T follicular helper cell (primary cell): ENCODE measurements around the gene COTL1.
A peak's percentile ranks its signal among the peaks of the same experiment; 100 is the strongest.

ENCODE experiments used
- DNase-seq: peaks from one replicate; pipeline ENCODE4 v3.0.0-alpha.2; 2020; ENCODE audit warnings: low read depth

Gene COTL1

DNA sequence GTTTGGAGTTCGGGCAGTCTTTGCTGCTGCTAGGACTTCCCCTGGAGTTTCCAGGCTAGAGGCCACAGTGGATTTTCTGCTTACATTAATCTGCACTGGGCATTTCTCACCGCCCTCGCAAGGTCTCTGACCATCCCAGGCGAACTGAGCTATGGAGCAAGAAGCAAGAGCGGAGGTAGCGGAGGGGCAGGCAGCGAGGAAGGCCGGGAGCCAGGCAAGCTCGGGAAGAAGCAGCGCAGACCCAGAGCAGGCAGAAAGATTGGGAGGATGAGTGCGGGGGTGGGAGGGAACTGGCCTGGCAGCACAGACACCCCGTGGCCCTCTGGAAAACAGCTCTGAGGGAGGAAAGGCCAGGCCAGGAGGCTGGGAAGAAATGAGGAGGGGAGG, 3.8 kb downstream of the COTL1 start:
- DNase-seq: no peak

DNA sequence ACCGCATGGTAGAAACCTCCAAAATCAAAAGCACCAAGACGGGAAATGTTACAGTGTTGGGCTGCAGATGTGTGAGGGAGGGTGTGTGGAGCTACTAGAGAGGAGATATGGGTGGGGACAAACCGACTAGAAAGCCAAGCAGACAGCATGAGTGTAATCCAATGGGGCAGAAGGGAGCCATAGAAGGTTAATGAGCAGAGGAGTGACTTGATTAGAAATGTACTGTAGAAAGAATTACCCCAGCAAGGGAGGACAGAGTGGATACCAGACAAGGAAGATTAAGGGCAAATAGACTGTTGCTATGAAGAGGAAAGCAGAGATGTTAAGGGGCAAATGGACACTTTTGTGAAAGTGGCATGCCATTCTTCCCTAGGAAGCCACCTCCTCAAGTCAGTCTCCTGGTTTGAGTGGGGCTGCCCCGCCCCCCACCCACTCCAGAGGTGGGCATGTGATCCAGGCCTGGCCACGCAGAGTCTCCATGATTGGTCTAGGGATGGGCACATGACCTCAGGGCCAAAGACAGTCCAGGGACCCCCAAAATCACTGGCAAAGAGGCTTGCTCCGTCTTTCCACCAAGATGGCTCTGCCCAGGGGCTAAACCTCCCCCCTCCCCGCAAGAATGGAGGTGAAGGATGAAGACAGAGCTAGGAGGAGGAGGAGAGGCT, 4.3 kb downstream of the COTL1 start:
- DNase-seq: no peak

DNA sequence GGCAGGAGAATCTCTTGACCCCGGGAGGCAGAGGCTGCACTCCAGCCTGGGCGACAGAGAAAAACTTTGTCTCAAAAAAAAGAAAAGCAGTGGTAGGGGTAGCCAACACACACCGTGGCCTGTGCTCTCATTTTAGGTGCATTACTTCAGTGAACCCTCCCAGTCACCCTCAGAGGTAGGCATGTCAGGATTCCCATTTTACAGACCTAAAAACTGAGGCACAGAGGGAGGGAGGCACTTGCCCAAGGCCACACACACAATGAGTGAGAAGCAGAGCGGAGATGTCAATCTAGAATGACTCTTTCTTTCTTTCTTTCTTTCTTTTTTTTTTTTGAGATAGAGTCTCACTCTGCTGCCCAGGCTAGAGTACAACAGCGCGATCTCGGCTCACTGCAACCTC, 5.2 kb downstream of the COTL1 start:
- DNase-seq: no peak

DNA sequence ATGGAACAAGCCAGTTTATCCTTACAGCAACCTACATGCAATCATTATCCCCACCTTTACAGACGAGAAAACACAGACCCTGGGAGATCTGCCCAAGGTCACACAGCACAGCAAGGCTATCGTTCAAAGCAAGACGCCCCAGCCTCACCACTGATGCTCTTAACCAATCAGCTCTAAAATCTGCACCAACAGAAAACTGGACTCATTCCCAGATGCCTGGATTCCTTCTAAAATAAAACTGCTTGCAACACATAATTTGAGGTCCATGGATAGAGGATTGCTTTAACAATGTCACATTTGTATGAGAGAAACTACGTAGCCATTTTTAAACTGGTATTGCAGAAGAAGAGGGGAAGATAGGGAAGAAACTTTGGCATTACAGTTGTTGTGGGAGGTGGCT, 6.8 kb downstream of the COTL1 start:
- no peak for DNase-seq

- DNase-seq: no peak
Observed at GRCh38 chr16:84610376-84610775, 7.5 kb downstream of the COTL1 start.

DNA sequence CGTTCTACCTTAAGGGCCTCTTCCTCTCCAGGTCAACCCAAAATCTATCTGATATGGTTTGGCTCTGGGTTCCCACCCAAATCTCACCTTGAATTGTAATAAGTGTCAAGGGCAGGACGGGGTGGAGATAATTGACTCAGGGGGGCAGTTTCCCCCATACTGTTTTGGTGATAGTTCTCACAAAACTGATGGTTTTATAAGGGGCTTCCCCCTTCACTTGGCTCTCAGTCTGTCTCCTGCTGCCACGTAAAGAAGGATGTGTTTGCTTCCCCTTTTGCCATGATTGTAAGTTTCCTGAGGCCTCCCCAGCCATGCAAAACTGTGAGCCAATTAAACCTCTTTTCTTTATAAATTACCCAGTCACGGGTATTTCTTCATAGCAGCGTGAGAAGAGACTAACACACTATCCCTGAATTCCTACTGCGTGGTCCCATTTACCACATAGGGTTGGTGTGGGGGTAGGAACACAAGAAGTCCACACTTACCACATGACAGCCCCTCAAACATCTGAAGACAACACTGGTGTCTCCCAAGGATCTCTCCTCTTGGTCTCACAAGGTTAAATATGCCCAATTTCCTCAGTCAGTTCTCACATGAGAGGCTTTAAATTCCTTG, 8.2 kb downstream of the COTL1 start:
- no peak for DNase-seq

DNA sequence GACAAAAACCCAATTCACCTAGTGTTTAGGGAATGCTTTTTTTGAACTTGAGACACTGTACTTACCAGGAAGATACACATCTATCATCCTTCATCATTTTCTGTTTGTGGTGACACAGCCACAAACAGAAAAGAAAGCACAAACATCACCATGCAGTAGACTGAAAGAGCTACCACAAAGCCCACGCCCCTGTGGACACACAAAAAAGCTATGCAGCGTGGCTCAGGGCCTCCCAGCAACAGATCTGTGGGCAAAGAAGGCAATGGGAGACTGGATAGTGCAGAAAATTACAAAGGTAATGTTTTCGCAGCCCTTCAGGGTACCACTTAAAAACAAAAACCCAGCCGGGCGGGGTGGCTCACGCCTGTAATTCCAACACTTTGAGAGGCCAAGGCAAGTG, 9.6 kb downstream of the COTL1 start:
- no peak for DNase-seq

- DNase-seq: no peak
Observed at GRCh38 chr16:84607694-84608093, 10.2 kb downstream of the COTL1 start.

GRCh38 chr16:84607061-84607460, 10.8 kb downstream of the COTL1 start:
- no peak for DNase-seq

- DNase-seq: no peak
Observed at GRCh38 chr16:84606081-84606875, 11.6 kb downstream of the COTL1 start.

- no peak for DNase-seq
Observed at GRCh38 chr16:84605339-84605848, 12.5 kb downstream of the COTL1 start.

GRCh38 chr16:84604477-84605013, 13.3 kb downstream of the COTL1 start:
- DNase-seq: no peak

- no peak for DNase-seq
Observed at GRCh38 chr16:84603940-84604339, 13.9 kb downstream of the COTL1 start.

DNA sequence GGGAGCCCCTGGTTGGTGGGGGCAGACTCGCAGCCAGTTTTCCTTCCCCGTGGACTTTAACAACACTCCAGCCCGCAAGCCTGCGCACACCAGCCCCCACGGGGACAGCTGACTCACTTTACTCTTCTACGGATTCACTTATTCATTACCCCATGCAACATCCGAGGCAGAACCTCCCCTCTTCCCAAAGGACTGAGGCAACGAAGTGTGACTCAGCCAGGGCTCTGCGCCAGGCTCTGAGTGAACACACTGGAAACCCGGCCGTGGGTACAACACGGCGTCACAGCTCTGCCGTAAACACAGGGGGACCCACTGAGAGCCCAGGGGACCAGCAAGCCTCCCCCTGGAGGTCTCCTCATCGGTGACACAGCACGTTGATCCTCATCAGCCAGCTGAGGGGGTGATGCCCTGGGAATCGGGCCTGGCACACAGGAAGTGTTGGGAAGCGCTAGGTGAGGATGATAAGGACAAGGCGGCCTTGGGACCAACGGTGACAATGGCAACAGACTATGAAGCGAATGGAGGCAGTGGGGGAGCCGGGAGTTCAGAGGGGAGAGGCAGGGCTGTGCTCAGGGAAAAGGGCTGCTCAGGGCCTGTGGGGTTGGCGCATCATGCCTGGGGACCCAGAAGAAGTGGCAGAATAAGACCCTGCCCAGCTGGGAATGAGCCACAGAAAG, 14.6 kb downstream of the COTL1 start:
- peak; percentile 58 for DNase-seq

DNA sequence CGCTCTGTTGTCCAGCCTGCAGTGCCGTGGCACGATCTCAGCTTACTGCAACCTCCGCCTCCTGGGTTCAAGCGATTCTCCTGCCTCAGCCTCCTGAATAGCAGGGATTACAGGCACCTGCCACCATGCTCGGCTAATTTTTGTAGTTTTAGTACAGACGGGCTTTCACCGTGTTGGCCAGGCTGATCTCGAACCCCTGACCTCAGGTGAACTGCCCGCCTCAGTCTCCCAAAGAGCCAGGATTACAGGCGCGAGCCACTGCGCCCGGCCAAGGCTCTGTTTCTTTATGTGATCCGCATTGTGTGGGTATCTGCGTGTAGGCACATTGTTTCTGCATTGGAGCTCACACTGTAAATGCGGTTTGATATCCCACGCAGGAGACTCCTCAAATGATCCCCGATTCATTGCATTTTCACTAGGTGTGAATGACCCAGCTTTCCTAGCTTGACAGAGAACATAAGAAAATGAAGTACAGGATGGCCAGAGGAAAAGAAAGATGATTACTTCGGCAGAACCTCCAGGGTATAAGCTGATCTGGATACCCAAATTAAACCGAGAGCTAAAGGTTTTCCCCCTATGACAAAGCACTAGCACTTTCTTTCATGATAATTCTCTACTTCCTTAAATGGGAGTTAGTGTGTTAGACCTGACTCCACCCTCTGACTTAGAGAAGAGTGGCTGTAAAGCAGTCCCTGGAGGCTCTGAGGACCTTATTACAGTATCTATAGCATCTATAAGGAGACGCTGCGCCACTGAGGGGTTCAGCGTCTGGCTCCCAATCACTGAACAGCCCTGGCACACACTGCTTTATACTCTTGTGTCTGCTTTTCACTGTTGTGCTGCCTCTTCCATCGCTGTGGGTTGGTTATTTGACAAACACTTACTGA, 17.3 kb downstream of the COTL1 start:
- no peak for DNase-seq

GRCh38 chr16:84599521-84600202, 18.2 kb downstream of the COTL1 start:
- no peak for DNase-seq

- no peak for DNase-seq
Observed at GRCh38 chr16:84598360-84598759, 19.5 kb downstream of the COTL1 start.

DNA sequence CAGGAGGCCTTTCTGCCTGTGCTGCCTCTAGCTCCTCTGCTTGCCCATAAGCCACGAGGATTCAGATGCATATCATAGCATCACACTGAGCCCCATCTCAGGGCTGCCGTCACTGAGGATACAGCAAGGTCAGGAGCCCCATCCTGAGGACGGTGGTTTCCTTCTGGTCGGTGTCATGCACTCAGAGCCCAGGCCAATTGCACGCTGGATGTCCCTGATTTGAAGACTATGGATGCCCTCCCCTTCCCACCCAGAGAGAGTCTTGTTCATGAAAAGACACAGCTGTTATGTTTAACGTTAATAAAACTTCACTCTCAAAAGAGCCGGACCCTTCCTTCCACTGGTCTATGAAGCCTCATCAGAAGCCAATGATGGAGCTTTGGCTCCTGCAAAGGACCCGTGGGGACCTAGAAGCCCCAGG, 19.9 kb downstream of the COTL1 start:
- no peak for DNase-seq

DNA sequence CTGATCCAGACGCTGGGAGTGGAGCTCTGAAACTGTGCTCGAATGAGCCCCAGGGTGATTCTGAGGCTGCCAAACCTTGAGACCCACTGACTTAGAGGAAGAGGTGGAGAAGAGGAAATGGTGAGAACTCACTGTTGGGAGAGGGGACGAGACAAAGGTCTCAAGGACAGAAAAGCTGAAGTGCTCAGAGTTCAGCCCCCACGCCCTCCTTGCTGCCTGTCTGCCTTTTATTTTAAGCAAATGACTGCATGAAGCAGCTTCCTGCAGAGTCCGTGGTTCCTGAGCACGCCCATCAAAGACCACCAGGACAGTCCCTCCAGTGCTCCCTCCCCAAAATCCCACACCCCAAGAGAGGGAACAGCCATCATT, 20.4 kb downstream of the COTL1 start:
- no peak for DNase-seq

- no peak for DNase-seq
Observed at GRCh38 chr16:84596801-84597527, 20.9 kb downstream of the COTL1 start.
